MCF 10A (cell line): ENCODE data around the gene CORIN. TPM values are rescaled to one million over a fixed set of nuclear protein-coding genes. Genes with fewer than 3 reads are reported as not detected.

ENCODE experiments used
- BruUV-seq: library from RNA; stranded (reverse); fragments of 400-500 nt; replicated peaks from 2 replicates; lab custom pipeline; 2021; lab: Mats Ljungman, UMichigan
- CTCF ChIA-PET: fragments of 300-600 bp; sonication (Branson Sonifier 250); formaldehyde crosslinking; extraction: SDS; loops from one replicate; lab custom pipeline; 2021; ENCODE audit warnings: antibody characterized with exemption, inconsistent platforms; lab: Yijun Ruan, JAX
- POLR2A ChIA-PET: fragments of 300-600, 350-650 bp; sonication (Branson Sonifier 250); formaldehyde crosslinking; extraction: SDS; loops from one replicate; lab custom pipeline; 2020; ENCODE audit warnings: antibody characterized with exemption, inconsistent platforms; lab: Yijun Ruan, JAX
- DNase-seq: peaks from one replicate; pipeline ENCODE4 v3.0.0-alpha.2; 2018; ENCODE audit not compliant: unreplicated experiment
- H3K27ac Mint-ChIP-seq: one replicate; pipeline ENCODE4 v1.8.0; 2022; ENCODE audit warnings: mild to moderate bottlenecking, low read depth, mixed read lengths; ENCODE audit not compliant: unreplicated experiment
- H3K27me3 Mint-ChIP-seq: one replicate; pipeline ENCODE4 v1.8.0; 2022; ENCODE audit warnings: mixed read lengths; ENCODE audit not compliant: insufficient read depth, unreplicated experiment
- H3K36me3 Mint-ChIP-seq: one replicate; pipeline ENCODE4 v1.8.0; 2022; ENCODE audit warnings: mild to moderate bottlenecking, moderate library complexity, mixed read lengths; ENCODE audit not compliant: insufficient read depth, unreplicated experiment
- H3K4me1 Mint-ChIP-seq: one replicate; pipeline ENCODE4 v1.8.0; 2022; ENCODE audit warnings: mixed read lengths; ENCODE audit not compliant: insufficient read depth, unreplicated experiment
- H3K4me3 Mint-ChIP-seq: one replicate; pipeline ENCODE4 v1.8.0; 2022; ENCODE audit warnings: mild to moderate bottlenecking, moderate library complexity, mixed read lengths; ENCODE audit not compliant: unreplicated experiment
- H3K9me3 Mint-ChIP-seq: one replicate; pipeline ENCODE4 v1.8.0; 2022; ENCODE audit warnings: mixed read lengths; ENCODE audit not compliant: unreplicated experiment
- CTCF ChIP-seq: fragments of 200-600 bp; IDR thresholded peaks from one replicate; pipeline ENCODE4 v1.8.0; 2022; ENCODE audit warnings: antibody characterized with exemption, mild to moderate bottlenecking; ENCODE audit not compliant: unreplicated experiment
- intact Hi-C: fragments of 100-400 bp; cut with micrococcal nuclease; formaldehyde crosslinking; loops from 2 replicates; pipeline ENCODE4 v1.14.1; 2022
- total RNA-seq: library from RNA; stranded (reverse); gene quantifications from 2 replicates; pipeline ENCODE4 v1.2.3, GENCODE V29; 2022

The CORIN gene
- total RNA-seq, 1 experiment from 2014 or later, result 1.0 TPM

- no peaks in the 10 kb centered on the region for H3K9me3 Mint-ChIP-seq
- H3K4me1 Mint-ChIP-seq, result peaks cover 8% of the 10 kb centered on the region
- H3K4me3 Mint-ChIP-seq, result no peak overlapping the region
- intact Hi-C loops, result no loop called here
- TF ChIP-seq CTCF, result no peak
- DNase-seq, result peak; percentile 65
- peak overlapping the region; percentile 63 for H3K27ac Mint-ChIP-seq
- H3K36me3 Mint-ChIP-seq, result no peaks in the 10 kb centered on the region
- ChIA-PET POLR2A (interaction anchor here (1.0 to 1.4 kb wide), 2 partner anchors 95 to 173 kb away, joined by 4 read pairs; partner anchors contain the start of gene NFXL1), CTCF (interaction anchor here (0.6 to 3.1 kb wide), 4 partner anchors 10 to 640 kb away, joined by 3 to 13 read pairs (median 6); no protein-coding TSS in a partner anchor)
- H3K27me3 Mint-ChIP-seq, result no peaks in the 10 kb centered on the region
- no TSS peak for BruUV-seq
Measured at GRCh38 chr4:47741200-47741599, 96.7 kb downstream of the CORIN start.

DNA sequence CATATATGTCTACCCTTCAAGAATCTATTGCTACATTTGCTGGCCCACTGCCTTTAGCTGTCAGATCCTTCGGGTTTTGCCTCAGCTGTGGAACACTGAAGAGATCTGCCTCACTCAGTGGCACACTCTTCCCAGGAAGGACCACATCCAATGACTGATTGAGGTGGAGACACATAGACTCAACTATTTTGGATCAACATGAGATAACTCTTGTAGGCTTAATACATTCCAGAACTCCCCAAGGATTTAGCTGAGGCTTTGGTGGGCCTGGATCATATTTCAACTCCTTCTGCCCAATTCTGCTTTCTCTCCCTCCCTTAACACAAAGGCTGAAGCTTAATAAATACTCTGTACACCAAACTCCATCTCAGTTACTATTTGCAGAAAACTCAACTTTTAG lies 100.5 kb downstream of the CORIN start:
- no peaks in the 10 kb centered on the region for H3K4me1 Mint-ChIP-seq
- BruUV-seq, result no TSS peak
- no peak for DNase-seq
- H3K9me3 Mint-ChIP-seq, result no peaks in the 10 kb centered on the region
- ChIA-PET CTCF (no interaction called here), POLR2A (interaction anchor here (1.1 kb wide), 1 partner anchor 18 kb away, joined by 3 read pairs; no protein-coding TSS in a partner anchor)
- no peaks in the 10 kb centered on the region for H3K27me3 Mint-ChIP-seq
- intact Hi-C loops, result no loop called here
- no peaks in the 10 kb centered on the region for H3K36me3 Mint-ChIP-seq
- TF ChIP-seq CTCF, result no peak
- no peak overlapping the region for H3K27ac Mint-ChIP-seq
- H3K4me3 Mint-ChIP-seq, result no peak overlapping the region

DNA sequence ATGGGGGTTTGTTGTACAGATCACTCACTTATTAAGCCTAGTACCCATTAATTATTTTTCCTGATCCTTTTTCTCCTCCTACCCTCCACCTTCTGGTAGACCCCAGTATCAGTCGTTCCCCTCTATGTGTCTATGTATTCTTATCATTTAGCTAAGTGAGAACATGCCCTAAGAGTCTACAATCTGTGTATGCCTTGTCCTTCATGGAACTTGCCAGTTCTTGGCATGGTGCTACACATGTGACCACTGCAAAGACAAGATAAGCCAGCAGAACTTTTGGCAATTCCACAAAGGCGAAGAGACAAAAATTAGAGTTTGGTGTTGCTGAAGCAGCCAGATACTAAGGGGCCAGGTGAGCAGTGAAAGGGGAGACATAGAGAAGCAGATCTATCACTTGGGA lies 101.3 kb downstream of the CORIN start:
- no peak for DNase-seq
- POLR2A ChIA-PET, result no interaction called here
- no peak overlapping the region for H3K27ac Mint-ChIP-seq
- no peak for TF ChIP-seq CTCF
- H3K27me3 Mint-ChIP-seq, result no peaks in the 10 kb centered on the region
- no peak overlapping the region for H3K4me3 Mint-ChIP-seq
- BruUV-seq, result no TSS peak
- CTCF ChIA-PET, result interaction anchor here (0.5 kb wide), 1 partner anchor 8 kb away, joined by 3 read pairs; no protein-coding TSS in a partner anchor
- H3K36me3 Mint-ChIP-seq, result no peaks in the 10 kb centered on the region
- no peaks in the 10 kb centered on the region for H3K4me1 Mint-ChIP-seq
- intact Hi-C loops, result no loop called here
- H3K9me3 Mint-ChIP-seq, result no peaks in the 10 kb centered on the region

- Mint-ChIP-seq H3K9me3 (no peaks in the 10 kb centered on the region), H3K27me3 (no peaks in the 10 kb centered on the region), H3K4me3 (no peak overlapping the region), H3K27ac (no peak overlapping the region), H3K36me3 (no peaks in the 10 kb centered on the region), H3K4me1 (no peaks in the 10 kb centered on the region)
- DNase-seq, result no peak
- BruUV-seq, result no TSS peak
- CTCF ChIA-PET, result interaction anchor here (0.5 kb wide), 1 partner anchor 9 kb away, joined by 3 read pairs; no protein-coding TSS in a partner anchor
- POLR2A ChIA-PET, result no interaction called here
- TF ChIP-seq CTCF, result no peak
- intact Hi-C loops, result no loop called here
Measured at GRCh38 chr4:47736146-47736545, 101.7 kb downstream of the CORIN start.
